Neural crest cell (in vitro differentiated cells): ENCODE data around the gene FOXA2. TPM values are rescaled to one million over a fixed set of nuclear protein-coding genes. Genes with fewer than 3 reads are reported as not detected.

ENCODE experiments used
- DNase-seq: peaks from one replicate; pipeline ENCODE4 v3.0.0; 2021; ENCODE audit warnings: low read depth, mixed read lengths, low spot score
- H3K27ac Mint-ChIP-seq: one replicate; pipeline ENCODE4 v1.8.0; 2021; ENCODE audit warnings: mild to moderate bottlenecking, mixed read lengths; ENCODE audit not compliant: unreplicated experiment
- H3K27me3 Mint-ChIP-seq: 2 replicates; pipeline ENCODE4 v1.8.0; 2021; ENCODE audit warnings: low read depth, mild to moderate bottlenecking, mixed read lengths
- H3K36me3 Mint-ChIP-seq: 2 replicates; pipeline ENCODE4 v1.8.0; 2021; ENCODE audit warnings: low read depth, mild to moderate bottlenecking, mixed read lengths
- H3K4me1 Mint-ChIP-seq: 2 replicates; pipeline ENCODE4 v1.8.0; 2021; ENCODE audit warnings: mixed read lengths
- H3K4me3 Mint-ChIP-seq: one replicate; pipeline ENCODE4 v1.8.0; 2021; ENCODE audit warnings: mild to moderate bottlenecking, mixed read lengths
- H3K9me3 Mint-ChIP-seq: 2 replicates; pipeline ENCODE4 v1.8.0; 2021; ENCODE audit warnings: mixed read lengths
- CTCF ChIP-seq: fragments of 200-600 bp; sonication (generic); conservative IDR thresholded peaks from 2 replicates; pipeline ENCODE4 v1.5.0; 2021; ENCODE audit warnings: antibody characterized with exemption, mild to moderate bottlenecking
- total RNA-seq: library from RNA; stranded (reverse); gene quantifications from 2 replicates; pipeline ENCODE4 v1.2.1, GENCODE V29; 2021

FOXA2 gene
- total RNA-seq, 1 donor from 2014 or later, result 0.09 TPM

DNA sequence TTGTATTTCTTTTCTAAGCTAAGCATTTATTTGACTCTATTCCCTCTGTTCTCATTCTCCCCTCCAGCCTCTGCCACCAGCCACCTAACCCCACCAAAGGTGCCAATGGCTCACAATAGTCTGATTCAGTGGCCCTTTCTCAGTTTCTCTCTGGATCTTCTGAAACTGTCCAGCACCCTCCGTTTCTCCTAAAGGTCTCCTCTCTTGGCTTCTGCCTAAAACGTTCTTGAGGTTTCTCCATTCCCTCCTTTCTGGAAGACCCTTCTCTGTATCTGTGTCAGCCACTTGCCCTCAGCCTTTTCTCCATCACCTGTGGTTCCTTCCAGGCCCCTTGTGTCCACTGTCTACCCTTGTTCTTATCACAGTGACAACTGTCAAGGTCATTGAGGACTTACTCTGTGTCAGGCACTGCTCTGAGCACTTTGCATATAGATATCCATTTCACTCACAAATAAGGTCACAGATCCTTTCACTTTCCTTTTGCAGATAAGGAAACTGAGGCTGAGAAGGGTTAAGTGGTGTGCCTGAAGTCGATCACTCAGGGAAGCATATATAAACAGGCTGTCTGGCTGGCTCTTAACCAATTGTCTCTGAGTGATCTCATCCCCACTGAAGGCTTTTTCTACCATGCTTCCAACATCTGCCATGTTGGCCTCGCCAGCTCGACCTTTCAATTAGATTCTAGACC is 48.1 kb downstream of the FOXA2 start:
- no peaks in the 10 kb centered on the region for H3K4me1 Mint-ChIP-seq
- H3K9me3 Mint-ChIP-seq, result no peaks in the 10 kb centered on the region
- no peak for TF ChIP-seq CTCF
- DNase-seq, result no peak
- no peaks in the 10 kb centered on the region for H3K36me3 Mint-ChIP-seq
- no peak overlapping the region for H3K27ac Mint-ChIP-seq
- peaks cover 81% of the 10 kb centered on the region for H3K27me3 Mint-ChIP-seq
- H3K4me3 Mint-ChIP-seq, result no peak overlapping the region

DNA sequence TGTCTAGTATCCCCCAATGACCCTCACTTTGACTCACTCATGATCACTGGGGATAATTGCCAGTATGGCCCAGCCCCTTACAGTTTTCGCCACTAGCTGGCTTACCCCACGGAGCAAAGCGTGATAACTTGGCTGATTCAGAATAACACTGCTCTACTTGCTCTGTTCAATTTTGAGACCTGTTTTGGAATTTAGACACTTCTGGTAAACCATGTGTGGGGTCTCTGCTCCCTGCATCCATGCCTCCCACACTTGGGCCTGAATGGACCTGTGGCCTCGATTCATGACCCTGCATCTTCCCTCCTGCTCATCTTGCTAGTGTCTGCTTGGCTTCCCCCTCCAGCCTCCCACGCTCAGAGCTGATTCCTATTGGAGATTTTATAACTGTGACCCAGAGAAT is 48.9 kb downstream of the FOXA2 start:
- no peaks in the 10 kb centered on the region for H3K36me3 Mint-ChIP-seq
- no peaks in the 10 kb centered on the region for H3K9me3 Mint-ChIP-seq
- H3K4me3 Mint-ChIP-seq, result no peak overlapping the region
- H3K27ac Mint-ChIP-seq, result no peak overlapping the region
- no peak for DNase-seq
- peaks cover 81% of the 10 kb centered on the region for H3K27me3 Mint-ChIP-seq
- H3K4me1 Mint-ChIP-seq, result no peaks in the 10 kb centered on the region
- TF ChIP-seq CTCF, result no peak

DNA sequence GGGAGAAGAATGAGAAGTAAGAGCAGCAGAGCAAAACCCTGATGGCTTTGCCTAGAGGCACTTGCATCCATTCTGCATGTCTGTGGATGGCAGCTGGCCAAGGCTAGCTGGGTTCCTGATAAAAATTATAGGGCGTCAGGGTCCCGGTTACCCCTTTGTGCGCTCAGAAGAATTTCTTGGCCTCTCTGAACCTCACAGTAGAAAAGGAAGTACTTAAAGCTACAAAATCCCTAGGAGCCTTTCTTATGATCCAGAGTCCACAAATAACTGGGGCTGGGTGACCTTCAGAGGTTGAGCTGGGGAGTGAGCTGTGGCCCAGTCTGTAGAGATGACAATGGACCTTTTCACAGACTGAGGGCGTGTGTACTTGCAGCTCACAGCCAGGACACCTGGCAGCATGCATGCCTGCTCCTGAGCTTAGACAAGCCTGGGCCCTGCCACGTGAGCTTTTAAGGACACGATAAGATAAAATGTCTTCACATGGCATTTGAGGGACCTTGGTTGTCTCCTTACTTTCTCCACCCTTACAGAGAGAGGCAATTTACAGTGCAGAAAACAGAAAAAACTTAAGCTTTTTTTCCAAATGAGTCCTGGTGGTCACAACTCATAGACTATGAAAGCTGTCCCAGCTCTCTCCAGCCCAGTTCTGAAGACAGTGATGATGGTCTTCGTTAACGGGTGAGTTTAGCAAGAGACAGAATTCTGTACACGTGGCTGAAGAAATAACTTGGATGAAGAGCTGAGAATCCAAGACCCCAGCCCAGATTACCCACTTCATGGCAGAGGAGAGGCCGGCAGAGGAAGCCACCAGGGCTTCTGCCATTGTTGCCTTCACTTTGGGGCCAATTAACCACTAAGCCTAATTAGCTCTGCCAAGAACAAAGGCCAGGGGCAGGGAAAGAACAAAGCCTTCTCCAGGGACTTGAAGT is 50.3 kb downstream of the FOXA2 start:
- no peak for TF ChIP-seq CTCF
- DNase-seq, result no peak
- no peaks in the 10 kb centered on the region for H3K9me3 Mint-ChIP-seq
- H3K4me3 Mint-ChIP-seq, result no peak overlapping the region
- no peak overlapping the region for H3K27ac Mint-ChIP-seq
- no peaks in the 10 kb centered on the region for H3K4me1 Mint-ChIP-seq
- H3K36me3 Mint-ChIP-seq, result no peaks in the 10 kb centered on the region
- H3K27me3 Mint-ChIP-seq, result peaks cover 81% of the 10 kb centered on the region

- no peak for DNase-seq
- Mint-ChIP-seq H3K9me3 (no peaks in the 10 kb centered on the region), H3K27ac (no peak overlapping the region), H3K27me3 (peaks cover 78% of the 10 kb centered on the region), H3K4me1 (no peaks in the 10 kb centered on the region), H3K4me3 (no peak overlapping the region), H3K36me3 (no peaks in the 10 kb centered on the region)
- TF ChIP-seq CTCF, result no peak
Measured at GRCh38 chr20:22532598-22532997, 51.8 kb downstream of the FOXA2 start.

GRCh38 chr20:22531756-22532155 is 52.6 kb downstream of the FOXA2 start:
- no peak for TF ChIP-seq CTCF
- Mint-ChIP-seq H3K4me3 (no peak overlapping the region), H3K27me3 (peaks cover 75% of the 10 kb centered on the region), H3K4me1 (no peaks in the 10 kb centered on the region), H3K36me3 (no peaks in the 10 kb centered on the region), H3K9me3 (no peaks in the 10 kb centered on the region), H3K27ac (no peak overlapping the region)
- no peak for DNase-seq
